GM23338 (cell line): ENCODE measurements around the gene OR2V2.

Source experiments
- CREB1 ChIP-seq: fragments of 250-450 bp; sonication (Bioruptor Pico); IDR thresholded peaks from 2 replicates; pipeline ENCODE4 v1.5.0; 2020; ENCODE audit warnings: low read depth, mild to moderate bottlenecking, moderate library complexity
- EZH2 ChIP-seq: fragments of 200-600 bp; sonication (generic); IDR thresholded peaks from one replicate; pipeline ENCODE4 v1.8.0; 2017; ENCODE audit warnings: antibody characterized with exemption, mild to moderate bottlenecking, low read depth; ENCODE audit not compliant: unreplicated experiment
- EZH2phosphoT487 ChIP-seq: fragments of 200-600 bp; sonication (generic); IDR thresholded peaks from one replicate; pipeline ENCODE4 v1.8.1; 2018; ENCODE audit warnings: antibody characterized with exemption; ENCODE audit not compliant: unreplicated experiment
- JUNB ChIP-seq: IDR thresholded peaks from one replicate; pipeline ENCODE4 v1.6.1; 2016; ENCODE audit warnings: antibody characterized with exemption; ENCODE audit not compliant: unreplicated experiment
- NANOG ChIP-seq: IDR thresholded peaks from 2 replicates; pipeline ENCODE4 v1.6.1; 2016; ENCODE audit warnings: antibody characterized with exemption, borderline replicate concordance
- POLR2AphosphoS5 ChIP-seq: IDR thresholded peaks from 2 replicates; pipeline ENCODE4 v1.6.1; 2016; ENCODE audit warnings: antibody characterized with exemption, low read depth
- STAT1 ChIP-seq: IDR thresholded peaks from one replicate; pipeline ENCODE4 v1.6.1; 2016; ENCODE audit warnings: antibody characterized with exemption; ENCODE audit not compliant: unreplicated experiment
- ZNF114 ChIP-seq: fragments of 250-450 bp; sonication (Bioruptor Pico); IDR thresholded peaks from 2 replicates; pipeline ENCODE4 v1.5.0; 2020; ENCODE audit warnings: mild to moderate bottlenecking, moderate library complexity
- TF ChIP-seq, protein P1 (sequence below), 2 experiments: fragments of 200-600 bp in 1 of 2; sonication (generic) in 1 of 2; conservative IDR thresholded peaks; 2 replicates each; pipeline versions ENCODE4 v1.5.1 to v1.6.1; 2016 to 2017; ENCODE audit warnings: antibody characterized with exemption in 2 of 2, low read depth in 2 of 2, mild to moderate bottlenecking in 2 of 2, moderate library complexity in 1 of 2
- TF ChIP-seq, protein P2 (sequence below): IDR thresholded peaks from one replicate; pipeline ENCODE4 v1.6.1; 2018; ENCODE audit warnings: antibody characterized with exemption; ENCODE audit not compliant: unreplicated experiment
- TF ChIP-seq, protein P3 (sequence below): fragments of 250-450 bp; sonication (Bioruptor Pico); IDR thresholded peaks from 2 replicates; pipeline ENCODE4 v1.5.0; 2020; ENCODE audit warnings: mild to moderate bottlenecking, moderate library complexity

DNA sequence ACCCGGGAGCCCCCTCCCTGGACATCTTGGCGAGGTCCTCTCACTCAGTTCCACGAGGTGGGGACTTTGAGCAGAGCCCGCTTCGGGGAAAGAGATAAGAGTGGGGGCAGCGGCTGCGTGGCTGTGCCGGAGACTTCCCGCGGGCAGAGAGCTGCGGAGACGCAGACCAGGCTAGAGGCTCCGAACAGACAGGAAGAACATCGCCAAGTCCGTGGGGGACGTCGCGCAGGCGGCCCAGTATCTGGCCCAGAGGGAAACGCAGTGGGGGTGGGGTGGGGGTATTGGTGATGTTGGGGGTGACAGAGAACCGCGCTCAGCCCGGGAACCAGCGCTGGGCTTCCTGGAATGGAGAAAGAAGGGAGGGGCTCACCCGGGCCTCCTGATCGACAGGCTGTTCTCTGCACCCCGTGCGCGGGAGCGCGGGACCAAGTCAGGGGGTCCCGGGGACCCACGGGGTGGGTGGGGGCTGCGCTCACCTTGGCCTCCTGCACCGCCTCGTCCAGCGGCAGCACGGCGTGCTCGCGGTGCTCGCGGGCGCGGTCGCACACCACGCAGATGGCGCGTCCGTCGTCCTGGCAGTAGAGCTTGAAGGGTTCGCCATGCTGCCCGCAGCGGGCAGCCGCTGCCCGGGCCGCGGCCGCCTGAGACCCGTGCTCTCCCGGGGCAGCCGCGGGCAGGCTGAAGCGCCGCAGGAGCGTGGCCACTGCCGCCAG lies 56.9 kb downstream of the OR2V2 start:
- TF ChIP-seq, protein P1, sequence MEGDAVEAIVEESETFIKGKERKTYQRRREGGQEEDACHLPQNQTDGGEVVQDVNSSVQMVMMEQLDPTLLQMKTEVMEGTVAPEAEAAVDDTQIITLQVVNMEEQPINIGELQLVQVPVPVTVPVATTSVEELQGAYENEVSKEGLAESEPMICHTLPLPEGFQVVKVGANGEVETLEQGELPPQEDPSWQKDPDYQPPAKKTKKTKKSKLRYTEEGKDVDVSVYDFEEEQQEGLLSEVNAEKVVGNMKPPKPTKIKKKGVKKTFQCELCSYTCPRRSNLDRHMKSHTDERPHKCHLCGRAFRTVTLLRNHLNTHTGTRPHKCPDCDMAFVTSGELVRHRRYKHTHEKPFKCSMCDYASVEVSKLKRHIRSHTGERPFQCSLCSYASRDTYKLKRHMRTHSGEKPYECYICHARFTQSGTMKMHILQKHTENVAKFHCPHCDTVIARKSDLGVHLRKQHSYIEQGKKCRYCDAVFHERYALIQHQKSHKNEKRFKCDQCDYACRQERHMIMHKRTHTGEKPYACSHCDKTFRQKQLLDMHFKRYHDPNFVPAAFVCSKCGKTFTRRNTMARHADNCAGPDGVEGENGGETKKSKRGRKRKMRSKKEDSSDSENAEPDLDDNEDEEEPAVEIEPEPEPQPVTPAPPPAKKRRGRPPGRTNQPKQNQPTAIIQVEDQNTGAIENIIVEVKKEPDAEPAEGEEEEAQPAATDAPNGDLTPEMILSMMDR (conservative IDR thresholded peaks at IDR 0.05; ENCODE audit: low read depth in 2 of 2): no peak
- TF ChIP-seq POLR2AphosphoS5 (no peak), EZH2 (no peak), EZH2phosphoT487 (peak; percentile 23), ZNF114 (CRISPR knock-in tag) (no peak), NANOG (no peak), CREB1 (CRISPR knock-in tag) (no peak), JUNB (no peak), STAT1 (no peak)
- TF ChIP-seq, protein P2, sequence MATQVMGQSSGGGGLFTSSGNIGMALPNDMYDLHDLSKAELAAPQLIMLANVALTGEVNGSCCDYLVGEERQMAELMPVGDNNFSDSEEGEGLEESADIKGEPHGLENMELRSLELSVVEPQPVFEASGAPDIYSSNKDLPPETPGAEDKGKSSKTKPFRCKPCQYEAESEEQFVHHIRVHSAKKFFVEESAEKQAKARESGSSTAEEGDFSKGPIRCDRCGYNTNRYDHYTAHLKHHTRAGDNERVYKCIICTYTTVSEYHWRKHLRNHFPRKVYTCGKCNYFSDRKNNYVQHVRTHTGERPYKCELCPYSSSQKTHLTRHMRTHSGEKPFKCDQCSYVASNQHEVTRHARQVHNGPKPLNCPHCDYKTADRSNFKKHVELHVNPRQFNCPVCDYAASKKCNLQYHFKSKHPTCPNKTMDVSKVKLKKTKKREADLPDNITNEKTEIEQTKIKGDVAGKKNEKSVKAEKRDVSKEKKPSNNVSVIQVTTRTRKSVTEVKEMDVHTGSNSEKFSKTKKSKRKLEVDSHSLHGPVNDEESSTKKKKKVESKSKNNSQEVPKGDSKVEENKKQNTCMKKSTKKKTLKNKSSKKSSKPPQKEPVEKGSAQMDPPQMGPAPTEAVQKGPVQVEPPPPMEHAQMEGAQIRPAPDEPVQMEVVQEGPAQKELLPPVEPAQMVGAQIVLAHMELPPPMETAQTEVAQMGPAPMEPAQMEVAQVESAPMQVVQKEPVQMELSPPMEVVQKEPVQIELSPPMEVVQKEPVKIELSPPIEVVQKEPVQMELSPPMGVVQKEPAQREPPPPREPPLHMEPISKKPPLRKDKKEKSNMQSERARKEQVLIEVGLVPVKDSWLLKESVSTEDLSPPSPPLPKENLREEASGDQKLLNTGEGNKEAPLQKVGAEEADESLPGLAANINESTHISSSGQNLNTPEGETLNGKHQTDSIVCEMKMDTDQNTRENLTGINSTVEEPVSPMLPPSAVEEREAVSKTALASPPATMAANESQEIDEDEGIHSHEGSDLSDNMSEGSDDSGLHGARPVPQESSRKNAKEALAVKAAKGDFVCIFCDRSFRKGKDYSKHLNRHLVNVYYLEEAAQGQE: no peak
- TF ChIP-seq, protein P3, sequence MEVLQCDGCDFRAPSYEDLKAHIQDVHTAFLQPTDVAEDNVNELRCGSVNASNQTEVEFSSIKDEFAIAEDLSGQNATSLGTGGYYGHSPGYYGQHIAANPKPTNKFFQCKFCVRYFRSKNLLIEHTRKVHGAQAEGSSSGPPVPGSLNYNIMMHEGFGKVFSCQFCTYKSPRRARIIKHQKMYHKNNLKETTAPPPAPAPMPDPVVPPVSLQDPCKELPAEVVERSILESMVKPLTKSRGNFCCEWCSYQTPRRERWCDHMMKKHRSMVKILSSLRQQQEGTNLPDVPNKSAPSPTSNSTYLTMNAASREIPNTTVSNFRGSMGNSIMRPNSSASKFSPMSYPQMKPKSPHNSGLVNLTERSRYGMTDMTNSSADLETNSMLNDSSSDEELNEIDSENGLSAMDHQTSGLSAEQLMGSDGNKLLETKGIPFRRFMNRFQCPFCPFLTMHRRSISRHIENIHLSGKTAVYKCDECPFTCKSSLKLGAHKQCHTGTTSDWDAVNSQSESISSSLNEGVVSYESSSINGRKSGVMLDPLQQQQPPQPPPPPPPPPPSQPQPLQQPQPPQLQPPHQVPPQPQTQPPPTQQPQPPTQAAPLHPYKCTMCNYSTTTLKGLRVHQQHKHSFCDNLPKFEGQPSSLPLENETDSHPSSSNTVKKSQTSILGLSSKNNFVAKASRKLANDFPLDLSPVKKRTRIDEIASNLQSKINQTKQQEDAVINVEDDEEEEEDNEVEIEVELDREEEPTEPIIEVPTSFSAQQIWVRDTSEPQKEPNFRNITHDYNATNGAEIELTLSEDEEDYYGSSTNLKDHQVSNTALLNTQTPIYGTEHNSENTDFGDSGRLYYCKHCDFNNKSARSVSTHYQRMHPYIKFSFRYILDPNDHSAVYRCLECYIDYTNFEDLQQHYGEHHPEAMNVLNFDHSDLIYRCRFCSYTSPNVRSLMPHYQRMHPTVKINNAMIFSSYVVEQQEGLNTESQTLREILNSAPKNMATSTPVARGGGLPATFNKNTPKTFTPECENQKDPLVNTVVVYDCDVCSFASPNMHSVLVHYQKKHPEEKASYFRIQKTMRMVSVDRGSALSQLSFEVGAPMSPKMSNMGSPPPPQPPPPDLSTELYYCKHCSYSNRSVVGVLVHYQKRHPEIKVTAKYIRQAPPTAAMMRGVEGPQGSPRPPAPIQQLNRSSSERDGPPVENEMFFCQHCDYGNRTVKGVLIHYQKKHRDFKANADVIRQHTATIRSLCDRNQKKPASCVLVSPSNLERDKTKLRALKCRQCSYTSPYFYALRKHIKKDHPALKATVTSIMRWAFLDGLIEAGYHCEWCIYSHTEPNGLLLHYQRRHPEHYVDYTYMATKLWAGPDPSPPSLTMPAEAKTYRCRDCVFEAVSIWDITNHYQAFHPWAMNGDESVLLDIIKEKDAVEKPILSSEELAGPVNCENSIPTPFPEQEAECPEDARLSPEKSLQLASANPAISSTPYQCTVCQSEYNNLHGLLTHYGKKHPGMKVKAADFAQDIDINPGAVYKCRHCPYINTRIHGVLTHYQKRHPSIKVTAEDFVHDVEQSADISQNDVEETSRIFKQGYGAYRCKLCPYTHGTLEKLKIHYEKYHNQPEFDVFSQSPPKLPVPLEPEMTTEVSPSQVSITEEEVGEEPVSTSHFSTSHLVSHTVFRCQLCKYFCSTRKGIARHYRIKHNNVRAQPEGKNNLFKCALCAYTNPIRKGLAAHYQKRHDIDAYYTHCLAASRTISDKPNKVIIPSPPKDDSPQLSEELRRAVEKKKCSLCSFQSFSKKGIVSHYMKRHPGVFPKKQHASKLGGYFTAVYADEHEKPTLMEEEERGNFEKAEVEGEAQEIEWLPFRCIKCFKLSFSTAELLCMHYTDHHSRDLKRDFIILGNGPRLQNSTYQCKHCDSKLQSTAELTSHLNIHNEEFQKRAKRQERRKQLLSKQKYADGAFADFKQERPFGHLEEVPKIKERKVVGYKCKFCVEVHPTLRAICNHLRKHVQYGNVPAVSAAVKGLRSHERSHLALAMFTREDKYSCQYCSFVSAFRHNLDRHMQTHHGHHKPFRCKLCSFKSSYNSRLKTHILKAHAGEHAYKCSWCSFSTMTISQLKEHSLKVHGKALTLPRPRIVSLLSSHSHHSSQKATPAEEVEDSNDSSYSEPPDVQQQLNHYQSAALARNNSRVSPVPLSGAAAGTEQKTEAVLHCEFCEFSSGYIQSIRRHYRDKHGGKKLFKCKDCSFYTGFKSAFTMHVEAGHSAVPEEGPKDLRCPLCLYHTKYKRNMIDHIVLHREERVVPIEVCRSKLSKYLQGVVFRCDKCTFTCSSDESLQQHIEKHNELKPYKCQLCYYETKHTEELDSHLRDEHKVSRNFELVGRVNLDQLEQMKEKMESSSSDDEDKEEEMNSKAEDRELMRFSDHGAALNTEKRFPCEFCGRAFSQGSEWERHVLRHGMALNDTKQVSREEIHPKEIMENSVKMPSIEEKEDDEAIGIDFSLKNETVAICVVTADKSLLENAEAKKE: no peak
